ENCODE data around the gene STARD3NL.

Gene STARD3NL

GRCh38 chr7:38185395-38186307 is 7.6 kb downstream of the STARD3NL start:
- DNase-seq (ENCODE audit: low read depth in 2 of 2) = no peak

GRCh38 chr7:38186593-38187314 is 8.7 kb downstream of the STARD3NL start:
- DNase-seq (ENCODE audit: low read depth in 2 of 2) = no peak

- DNase-seq (ENCODE audit: low read depth in 2 of 2) = no peak
Measured at GRCh38 chr7:38187794-38188440, 9.9 kb downstream of the STARD3NL start.

DNA sequence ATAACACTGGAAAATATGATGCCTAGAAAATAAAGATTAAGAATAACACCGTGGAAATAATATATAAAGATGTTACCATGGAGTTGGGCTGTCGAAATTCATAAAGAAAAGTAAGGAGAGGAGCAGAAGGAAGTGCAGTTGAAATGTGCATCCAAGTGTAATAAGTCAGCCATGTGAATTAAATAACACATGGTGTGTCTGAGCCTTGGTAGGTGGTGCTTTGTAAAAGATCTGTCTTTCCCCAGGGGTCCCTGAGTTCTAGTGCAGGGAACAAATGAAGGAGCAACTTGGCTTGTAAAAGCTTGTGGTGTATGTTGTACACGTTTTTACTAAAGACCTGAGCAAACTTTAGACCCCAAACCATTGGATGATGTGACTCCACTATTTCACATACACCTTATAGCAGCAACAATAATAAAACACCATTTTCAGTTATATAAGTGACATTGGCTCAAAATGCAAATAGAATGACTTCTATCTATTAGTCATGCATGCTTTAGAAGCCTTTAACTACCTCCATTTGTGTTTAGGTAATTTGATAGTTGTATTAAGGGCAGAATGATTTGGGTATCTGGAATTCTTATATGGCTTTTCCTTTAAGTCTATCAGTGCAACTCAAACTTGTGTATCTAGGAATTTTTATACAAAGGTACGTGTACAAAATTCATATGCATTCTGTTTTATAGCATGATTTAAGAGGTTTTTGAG is 11.3 kb downstream of the STARD3NL start:
- no peak for DNase-seq (ENCODE audit: low read depth in 2 of 2)

DNA sequence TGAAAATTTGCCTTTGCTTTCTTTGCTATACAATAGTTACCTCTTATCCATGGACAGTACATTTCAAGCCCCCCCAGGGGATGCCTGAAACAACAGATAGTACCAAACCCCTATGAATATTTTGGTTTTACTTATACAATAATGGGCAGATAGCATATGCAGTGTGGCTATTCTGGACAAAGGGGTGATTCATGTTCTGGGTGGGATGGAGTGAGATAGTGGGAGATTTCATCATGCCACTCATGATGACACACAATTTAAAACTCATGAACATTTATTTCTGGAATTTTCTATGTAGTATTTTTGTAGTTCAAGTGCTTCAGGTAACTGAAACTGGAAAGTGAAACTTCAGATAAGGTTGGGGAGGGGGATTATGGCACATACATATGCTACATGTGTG is 12.0 kb downstream of the STARD3NL start:
- no peak for DNase-seq (ENCODE audit: low read depth in 2 of 2)

DNA sequence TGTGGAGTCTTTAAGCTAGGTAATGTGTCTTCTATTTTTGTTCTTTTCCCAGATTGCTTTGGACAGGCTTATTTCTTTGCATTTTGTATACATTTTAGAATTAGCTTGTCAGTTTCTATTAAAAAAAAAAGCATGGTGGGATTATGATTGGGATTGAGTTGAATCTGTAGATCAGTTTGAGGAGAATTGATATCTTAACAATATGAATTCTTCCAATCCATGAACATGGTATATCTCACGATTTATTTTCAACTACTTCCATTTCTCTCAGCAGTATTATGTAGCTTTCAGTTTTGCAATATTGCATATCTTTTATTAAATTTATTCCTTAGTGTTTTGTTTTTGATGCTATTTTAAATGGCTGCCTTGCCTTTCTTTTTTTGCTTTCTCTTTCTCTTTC is 13.7 kb downstream of the STARD3NL start:
- no peak for DNase-seq (ENCODE audit: low read depth in 2 of 2)

DNA sequence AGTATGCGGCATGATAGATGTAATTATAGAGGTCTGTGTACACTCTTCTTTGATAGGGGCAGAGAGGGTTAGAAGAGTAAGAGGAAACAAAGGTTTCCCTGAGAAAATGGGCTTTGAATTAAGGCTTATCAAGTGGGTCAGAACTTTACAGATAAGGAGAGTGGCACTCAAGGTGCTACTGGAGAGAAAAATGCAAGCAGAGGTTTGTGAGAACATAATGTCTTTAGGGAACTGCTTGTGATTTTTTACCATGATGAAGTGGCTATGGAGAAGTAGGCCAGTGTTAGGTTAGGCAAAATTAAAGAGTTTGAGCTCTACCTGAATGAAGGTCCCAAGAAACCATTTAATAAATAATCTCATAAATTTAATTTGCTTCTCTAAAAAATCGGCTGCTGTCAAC is 14.3 kb downstream of the STARD3NL start:
- DNase-seq (ENCODE audit: low read depth in 2 of 2) = no peak

DNA sequence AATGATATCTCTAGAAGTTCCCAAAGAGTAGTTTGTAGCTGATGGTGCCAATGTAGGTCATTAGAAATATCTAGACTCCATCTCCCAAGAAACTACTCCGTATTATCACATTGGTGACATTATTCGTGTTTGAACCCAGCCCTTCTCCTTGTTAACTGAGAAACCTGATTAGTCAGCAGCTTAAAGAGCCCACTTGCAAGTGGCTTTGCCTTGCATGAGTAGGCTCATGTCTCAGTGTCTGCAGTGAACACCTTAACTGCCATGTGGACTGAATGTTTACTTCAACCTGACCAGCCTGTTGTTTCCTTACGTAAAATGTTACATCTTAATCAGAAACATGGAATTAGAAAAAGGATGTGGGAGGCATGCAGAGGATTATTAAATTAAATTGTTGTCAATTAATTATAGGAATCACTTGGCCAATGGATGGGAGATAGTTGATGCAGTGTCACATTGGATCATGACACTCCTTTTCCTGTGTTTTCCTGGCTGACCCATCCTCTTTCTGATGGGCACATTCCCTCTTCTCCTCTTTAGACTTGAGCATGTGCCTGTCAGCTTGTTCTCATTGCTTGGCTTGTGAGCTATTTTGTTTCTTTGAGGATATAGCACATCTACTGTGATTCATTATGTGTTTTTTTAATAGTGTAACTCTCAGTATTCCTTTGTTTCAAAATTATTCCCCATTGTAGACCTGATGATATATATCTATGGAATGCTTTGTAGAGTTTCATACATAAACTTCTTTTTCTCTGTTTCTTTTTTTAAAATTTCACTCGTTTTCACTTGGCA is 18.0 kb downstream of the STARD3NL start:
- no peak for DNase-seq (ENCODE audit: low read depth in 2 of 2)

GRCh38 chr7:38198366-38198765 is 20.3 kb downstream of the STARD3NL start:
- DNase-seq (ENCODE audit: low read depth in 2 of 2) = no peak

DNA sequence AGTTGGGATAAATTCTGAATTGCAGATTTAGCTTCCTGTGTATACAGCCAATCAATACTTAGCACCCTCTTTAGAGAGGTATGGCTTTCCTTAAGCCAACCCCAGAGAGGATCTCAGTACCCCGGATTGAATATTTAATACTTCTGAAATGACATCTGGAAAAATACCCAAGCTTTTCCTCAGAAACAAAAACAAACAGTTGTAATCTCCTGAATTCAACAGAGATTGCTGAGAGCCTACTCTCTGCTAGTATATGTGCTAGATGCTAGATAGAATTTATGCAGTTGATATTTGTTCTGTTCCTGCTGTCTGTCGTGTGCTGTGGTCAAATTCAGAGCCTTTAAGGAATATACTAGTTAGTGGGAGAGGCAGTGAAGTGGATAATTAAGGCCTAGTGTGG is 21.1 kb downstream of the STARD3NL start:
- DNase-seq (ENCODE audit: low read depth in 2 of 2) = no peak

DNA sequence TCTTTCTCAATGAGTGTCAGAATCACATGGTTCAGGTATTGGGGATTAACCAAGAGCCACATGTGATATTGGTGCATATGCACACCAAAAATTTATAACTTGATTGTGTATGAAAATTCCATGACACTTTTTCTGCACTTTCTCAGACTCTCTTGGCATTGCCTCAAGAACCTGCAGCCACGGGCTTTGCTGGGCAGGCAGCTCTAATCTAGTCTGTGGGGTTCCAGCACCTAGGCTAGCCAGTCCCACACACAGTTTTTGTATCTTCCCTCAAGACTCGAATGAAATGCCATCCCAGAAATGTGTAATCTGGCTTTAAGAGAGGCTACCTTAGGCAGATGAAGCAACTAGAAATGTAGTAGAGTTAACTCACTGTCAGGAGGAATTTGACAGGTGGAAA is 21.7 kb downstream of the STARD3NL start:
- DNase-seq (ENCODE audit: low read depth in 2 of 2) = no peak

DNA sequence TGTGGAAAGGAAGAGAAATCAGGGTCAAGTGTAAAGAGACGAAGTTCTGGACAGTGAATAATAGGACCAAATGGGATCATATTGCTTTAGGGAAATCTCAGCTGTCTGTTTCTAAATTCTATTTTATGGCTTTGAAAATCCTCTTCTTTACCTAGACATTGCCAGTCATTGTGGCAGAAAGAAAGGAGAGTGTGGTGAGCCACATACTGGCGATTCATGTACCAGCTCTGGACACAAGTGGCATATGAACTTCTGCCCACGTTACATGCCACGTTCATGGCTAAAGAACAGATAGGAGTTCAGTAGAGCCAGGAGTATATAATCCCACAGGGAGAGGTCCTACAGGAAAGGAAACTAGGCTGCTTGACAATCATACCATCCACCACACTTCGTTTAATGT is 28.0 kb downstream of the STARD3NL start:
- no peak for DNase-seq (ENCODE audit: low read depth in 2 of 2)

DNA sequence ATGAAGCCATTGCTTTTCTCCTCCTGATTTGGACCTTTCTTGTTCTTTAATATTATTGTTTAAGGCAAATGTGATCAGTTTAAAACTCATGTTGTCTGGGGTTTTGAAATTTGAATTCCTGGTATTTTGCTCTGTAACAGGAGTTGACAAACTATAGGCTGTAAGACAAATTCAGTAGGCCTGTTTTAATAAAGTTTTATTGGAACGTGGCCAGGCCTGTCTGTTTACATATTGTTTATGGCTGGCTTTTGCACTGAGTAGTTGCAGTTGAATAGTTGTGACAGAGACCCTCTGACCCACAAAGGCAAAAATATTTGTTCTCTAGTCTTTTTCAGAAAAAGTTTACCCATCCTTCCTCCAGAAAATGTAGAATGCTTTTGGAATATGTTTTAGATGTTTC is 29.8 kb downstream of the STARD3NL start:
- DNase-seq (ENCODE audit: low read depth in 2 of 2) = no peak

DNA sequence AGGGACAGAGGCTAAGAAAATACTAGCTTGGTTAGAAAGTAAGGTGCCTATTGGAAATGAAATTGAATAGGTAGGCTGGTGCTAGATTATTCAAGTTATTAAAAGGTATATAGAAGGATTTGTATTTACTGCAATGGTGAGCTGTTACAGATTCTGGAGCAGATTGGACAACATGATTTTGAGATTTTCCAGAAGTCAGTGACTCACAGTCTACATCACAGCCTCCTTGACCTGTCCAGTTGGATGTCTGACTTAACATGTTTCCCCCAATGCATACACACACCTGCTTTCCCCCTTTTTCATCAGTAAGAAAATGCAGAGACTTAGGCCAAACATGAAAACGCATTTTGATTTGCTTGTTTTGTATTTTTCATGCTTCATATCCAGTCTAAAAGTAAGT is 33.4 kb downstream of the STARD3NL start:
- no peak for DNase-seq (ENCODE audit: low read depth in 2 of 2)

DNA sequence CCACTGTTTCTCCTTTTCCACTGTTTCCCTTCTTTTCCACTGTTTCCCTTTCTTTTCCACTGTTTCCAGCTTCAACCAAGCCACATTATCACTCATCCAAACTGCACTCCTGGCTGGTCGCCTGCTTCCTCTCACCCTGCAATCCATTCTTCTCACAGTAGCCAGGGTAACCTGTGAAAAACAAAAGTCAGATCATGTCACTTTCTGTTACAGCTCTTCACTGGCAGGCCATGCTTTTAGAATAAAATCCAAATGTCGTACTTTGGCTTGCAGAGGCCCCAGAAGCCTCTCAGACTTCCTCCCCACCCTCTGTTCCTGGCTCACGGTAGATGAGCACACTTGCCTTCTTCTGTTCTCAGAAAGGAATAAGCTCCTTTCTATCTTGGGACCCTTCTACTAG is 33.9 kb downstream of the STARD3NL start:
- no peak for DNase-seq (ENCODE audit: low read depth in 2 of 2)

GRCh38 chr7:38215115-38215514 is 37.1 kb downstream of the STARD3NL start:
- DNase-seq (ENCODE audit: low read depth in 2 of 2) = no peak

- DNase-seq (ENCODE audit: low read depth in 2 of 2) = peak; percentile 51 to 58
Measured at GRCh38 chr7:38215735-38216670, 38.0 kb downstream of the STARD3NL start.

DNA sequence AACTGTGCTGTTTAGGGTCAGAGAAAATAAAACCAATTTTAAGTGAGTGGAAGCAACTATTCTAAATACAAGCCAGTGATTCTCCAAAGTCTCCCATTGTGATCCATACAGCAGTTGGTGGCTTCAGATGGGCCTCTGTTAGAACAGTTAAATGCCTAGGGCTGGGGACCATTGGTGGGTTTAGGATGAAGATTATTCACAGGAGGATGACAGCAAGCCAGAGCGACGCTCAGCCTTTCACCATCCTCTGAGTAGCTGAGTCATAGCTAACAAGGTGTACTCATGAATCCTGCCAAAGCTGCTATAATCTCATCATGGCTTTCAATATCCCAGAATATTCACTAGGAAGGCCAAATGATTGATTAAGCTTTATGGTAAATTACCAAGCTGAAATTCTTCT is 39.6 kb downstream of the STARD3NL start:
- DNase-seq (ENCODE audit: low read depth in 2 of 2) = no peak

DNA sequence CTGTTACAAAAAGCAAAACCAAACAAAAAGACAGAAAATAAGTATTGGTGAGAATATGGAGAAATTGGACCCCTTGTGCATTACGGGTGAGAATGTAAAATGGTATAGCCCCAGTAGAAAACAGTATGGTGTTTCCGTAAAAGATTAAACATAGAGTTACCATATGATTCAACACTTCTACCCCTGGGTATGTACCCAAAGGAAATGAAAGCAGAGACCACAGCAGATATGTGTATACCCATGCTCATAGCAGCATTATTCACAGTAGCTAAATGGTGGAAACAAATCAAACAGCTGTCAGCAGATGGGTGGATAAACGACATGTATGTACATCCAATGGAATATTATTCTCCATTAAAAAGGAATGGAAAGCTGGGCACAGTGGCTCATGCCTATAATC is 42.4 kb downstream of the STARD3NL start:
- DNase-seq (ENCODE audit: low read depth in 2 of 2) = no peak

GRCh38 chr7:38222481-38223096 is 44.5 kb downstream of the STARD3NL start:
- DNase-seq (ENCODE audit: low read depth in 2 of 2) = no peak
